ENCODE results near the gene RPTN. TPM values are rescaled to one million over a fixed set of nuclear protein-coding genes. Genes with fewer than 3 reads are reported as not detected.

RPTN gene
- total and polyA plus RNA-seq, 2 of the 4 experiments (the other 2 are of a cell fraction): not detected

GRCh38 chr1:152110860-152111514 lies 48.0 kb downstream of the RPTN start:
- Histone ChIP-seq H3K23ac (ENCODE audit: low read depth, low read length) (no peak overlapping the region), H3K18ac (ENCODE audit: low read depth, low read length) (no peak overlapping the region), H3K27ac (ENCODE audit: insufficient read depth, low read length) (no peak overlapping the region), H3K9ac (ENCODE audit: low read depth, low read length) (no peak overlapping the region), H3K14ac (replicated peaks; ENCODE audit: low read depth, low read length) (no peak overlapping the region), H2AK9ac (replicated peaks; ENCODE audit: low read depth, low read length, poor library complexity) (peak overlapping the region; percentile 7), H3K56ac (ENCODE audit: extremely low read depth, insufficient read depth, low read length) (no peak overlapping the region), H3K36me3 (ENCODE audit: control insufficient read depth, insufficient read depth, low read length) (no peaks in the 10 kb centered on the region), H3K79me1 (ENCODE audit: low read depth in 1 of 2, low read length in 2 of 2) (no peaks in the 10 kb centered on the region), H3K4ac (ENCODE audit: low read depth, low read length) (no peak overlapping the region), H3K4me3 (ENCODE audit: insufficient read depth, low read depth, low read length) (peak overlapping the region; percentile 29), H3K4me2 (ENCODE audit: low read depth, low read length) (peak overlapping the region; percentile 62), H4K8ac (ENCODE audit: low read depth in 2 of 2, low read length in 2 of 2) (no peak overlapping the region), H2BK5ac (ENCODE audit: low read depth, low read length, poor library complexity, severe bottlenecking) (no peak overlapping the region), H2AFZ (replicated peaks; ENCODE audit: low read length, poor library complexity) (peak overlapping the region; percentile 76), H3K9me3 (ENCODE audit: control insufficient read depth, insufficient read depth, low read length) (peaks cover 21% of the 10 kb centered on the region), H4K91ac (ENCODE audit: insufficient read depth, low read depth, low read length) (no peak overlapping the region), H3K4me1 (ENCODE audit: control insufficient read depth, insufficient read depth, low read length) (peaks cover 3% of the 10 kb centered on the region; the same call in 1 of the 2 replicates), H4K20me1 (ENCODE audit: insufficient read depth, low read length) (no peaks in the 10 kb centered on the region; the same call in 1 of the 2 replicates), H2BK15ac (ENCODE audit: low read depth, low read length) (no peak overlapping the region), H2AK5ac (ENCODE audit: low read depth, low read length) (no peak overlapping the region), H3K9me1 (ENCODE audit: insufficient read depth, low read length) (no peaks in the 10 kb centered on the region), H3K27me3 (ENCODE audit: control insufficient read depth, insufficient read depth, low read length) (peaks cover 64% of the 10 kb centered on the region), H2BK20ac (ENCODE audit: low read depth, low read length) (no peak overlapping the region), H4K5ac (ENCODE audit: low read depth, low read length) (no peak overlapping the region), H2BK120ac (ENCODE audit: low read depth, low read length) (no peak overlapping the region)
- ChIA-PET POLR2A (ENCODE audit: unreplicated experiment) (no interaction called here), CTCF (interaction anchor here (0.6 kb wide), 1 partner anchor 56 kb away, joined by 3 read pairs; no protein-coding TSS in a partner anchor)
- intact Hi-C loops (cut with micrococcal nuclease) (loop anchor here (5.0 kb wide), 1 partner anchor 59 kb away; no protein-coding TSS in a partner anchor), in situ Hi-C loops (cut with MboI; ENCODE audit: low sequenced_read_pairs) (no loop called here), dilution Hi-C loops (cut with HindIII; ENCODE audit: low sequenced_read_pairs, unreplicated experiment) (no loop called here)
- DNase-seq: peak; percentile 36
- WGBS, 2 experiments (ENCODE audit: extremely low coverage in 2 of 2, insufficient read length in 1 of 2): 1% methylated on average over 45 of the region's 60 CpGs; no CpG with 5 or more reads in 1 of the 2 experiments
- ATAC-seq (ENCODE audit: low read depth): peak; percentile 59
- TF ChIP-seq CTCF (conservative IDR thresholded peaks at IDR 0.05; ENCODE audit: low read depth, low read length) (no peak), MAZ (IDR thresholded peaks at IDR 0.05; ENCODE audit: borderline replicate concordance, low read depth, low read length) (no peak), BHLHE40 (IDR thresholded peaks at IDR 0.05; ENCODE audit: low read depth, low read length) (no peak), USF2 (IDR thresholded peaks at IDR 0.05; ENCODE audit: low read depth, low read length) (no peak), SMC3 (IDR thresholded peaks at IDR 0.05; ENCODE audit: low read depth, low read length) (no peak), CEBPB (IDR thresholded peaks at IDR 0.05; ENCODE audit: low read depth, low read length) (no peak), FOS (IDR thresholded peaks at IDR 0.05; ENCODE audit: low read depth, low read length) (no peak), RFX5 (IDR thresholded peaks at IDR 0.05; ENCODE audit: low read depth, low read length) (no peak), CHD1 (IDR thresholded peaks at IDR 0.05; ENCODE audit: low read depth, low read length) (no peak)
- no TSS peak for BruUV-seq (replicated peaks)

Measured in IMR-90 (cell line).